Measurements from ENCODE around the gene EPM2AIP1.

Gene EPM2AIP1

GRCh38 chr3:36991923-36992805 lies 767 bp downstream of the EPM2AIP1 start:
- peak; percentile 33 for FAIRE-seq
- no peak for TF ChIP-seq TAF1 (IDR thresholded peaks at IDR 0.05; ENCODE audit: borderline replicate concordance, low read depth, low read length)
- TF ChIP-seq POLR2AphosphoS5 (IDR thresholded peaks at IDR 0.05; ENCODE audit: low read depth, low read length), result no peak
- TF ChIP-seq POLR2A (IDR thresholded peaks at IDR 0.05; ENCODE audit: low read depth, low read length), result no peak
- no peak for DNase-seq (ENCODE audit: insufficient read length)

GRCh38 chr3:36991147-36991546 lies 1.8 kb downstream of the EPM2AIP1 start:
- DNase-seq (ENCODE audit: insufficient read length), result no peak
- no peak for TF ChIP-seq POLR2AphosphoS5 (IDR thresholded peaks at IDR 0.05; ENCODE audit: low read depth, low read length)
- no peak for TF ChIP-seq POLR2A (IDR thresholded peaks at IDR 0.05; ENCODE audit: low read depth, low read length)
- TF ChIP-seq TAF1 (IDR thresholded peaks at IDR 0.05; ENCODE audit: borderline replicate concordance, low read depth, low read length), result no peak
- FAIRE-seq, result peak; percentile 51

- FAIRE-seq, result no peak
- no peak for DNase-seq (ENCODE audit: insufficient read length)
- no peak for TF ChIP-seq POLR2AphosphoS5 (IDR thresholded peaks at IDR 0.05; ENCODE audit: low read depth, low read length)
- TF ChIP-seq POLR2A (IDR thresholded peaks at IDR 0.05; ENCODE audit: low read depth, low read length), result no peak
- no peak for TF ChIP-seq TAF1 (IDR thresholded peaks at IDR 0.05; ENCODE audit: borderline replicate concordance, low read depth, low read length)
Measured at GRCh38 chr3:36989568-36989967, 3.4 kb downstream of the EPM2AIP1 start.

GRCh38 chr3:36989005-36989404 lies 3.9 kb downstream of the EPM2AIP1 start:
- TF ChIP-seq POLR2A (IDR thresholded peaks at IDR 0.05; ENCODE audit: low read depth, low read length), result no peak
- no peak for TF ChIP-seq POLR2AphosphoS5 (IDR thresholded peaks at IDR 0.05; ENCODE audit: low read depth, low read length)
- TF ChIP-seq TAF1 (IDR thresholded peaks at IDR 0.05; ENCODE audit: borderline replicate concordance, low read depth, low read length), result no peak
- FAIRE-seq (no peak), DNase-seq (ENCODE audit: insufficient read length) (no peak)

GRCh38 chr3:36988356-36988755 lies 4.6 kb downstream of the EPM2AIP1 start:
- FAIRE-seq, result no peak
- no peak for DNase-seq (ENCODE audit: insufficient read length)
- TF ChIP-seq POLR2AphosphoS5 (IDR thresholded peaks at IDR 0.05; ENCODE audit: low read depth, low read length), result no peak
- TF ChIP-seq TAF1 (IDR thresholded peaks at IDR 0.05; ENCODE audit: borderline replicate concordance, low read depth, low read length), result no peak
- no peak for TF ChIP-seq POLR2A (IDR thresholded peaks at IDR 0.05; ENCODE audit: low read depth, low read length)

GRCh38 chr3:36981006-36981405 lies 11.9 kb downstream of the EPM2AIP1 start:
- FAIRE-seq, result no peak
- TF ChIP-seq POLR2A (IDR thresholded peaks at IDR 0.05; ENCODE audit: low read depth, low read length) (no peak), POLR2AphosphoS5 (IDR thresholded peaks at IDR 0.05; ENCODE audit: low read depth, low read length) (no peak), TAF1 (IDR thresholded peaks at IDR 0.05; ENCODE audit: borderline replicate concordance, low read depth, low read length) (no peak)
- no peak for DNase-seq (ENCODE audit: insufficient read length)

- no peak for TF ChIP-seq TAF1 (IDR thresholded peaks at IDR 0.05; ENCODE audit: borderline replicate concordance, low read depth, low read length)
- no peak for TF ChIP-seq POLR2AphosphoS5 (IDR thresholded peaks at IDR 0.05; ENCODE audit: low read depth, low read length)
- no peak for TF ChIP-seq POLR2A (IDR thresholded peaks at IDR 0.05; ENCODE audit: low read depth, low read length)
- no peak for FAIRE-seq
- DNase-seq (ENCODE audit: insufficient read length), result no peak
Measured at GRCh38 chr3:36973139-36973538, 19.8 kb downstream of the EPM2AIP1 start.

- no peak for TF ChIP-seq TAF1 (IDR thresholded peaks at IDR 0.05; ENCODE audit: borderline replicate concordance, low read depth, low read length)
- no peak for TF ChIP-seq POLR2AphosphoS5 (IDR thresholded peaks at IDR 0.05; ENCODE audit: low read depth, low read length)
- no peak for TF ChIP-seq POLR2A (IDR thresholded peaks at IDR 0.05; ENCODE audit: low read depth, low read length)
- DNase-seq (ENCODE audit: insufficient read length), result no peak
- FAIRE-seq, result no peak
Measured at GRCh38 chr3:36972163-36972562, 20.8 kb downstream of the EPM2AIP1 start.

- DNase-seq (ENCODE audit: insufficient read length) (peak; percentile 43), FAIRE-seq (peak; percentile 98)
- TF ChIP-seq POLR2A (IDR thresholded peaks at IDR 0.05; ENCODE audit: low read depth, low read length), result no peak
- no peak for TF ChIP-seq POLR2AphosphoS5 (IDR thresholded peaks at IDR 0.05; ENCODE audit: low read depth, low read length)
- TF ChIP-seq TAF1 (IDR thresholded peaks at IDR 0.05; ENCODE audit: borderline replicate concordance, low read depth, low read length), result no peak
Measured at GRCh38 chr3:36969540-36970432, 23.1 kb downstream of the EPM2AIP1 start.

- no peak for DNase-seq (ENCODE audit: insufficient read length)
- no peak for FAIRE-seq
- TF ChIP-seq TAF1 (IDR thresholded peaks at IDR 0.05; ENCODE audit: borderline replicate concordance, low read depth, low read length) (no peak), POLR2A (IDR thresholded peaks at IDR 0.05; ENCODE audit: low read depth, low read length) (no peak), POLR2AphosphoS5 (IDR thresholded peaks at IDR 0.05; ENCODE audit: low read depth, low read length) (no peak)
Measured at GRCh38 chr3:36969085-36969484, 23.8 kb downstream of the EPM2AIP1 start.

- no peak for TF ChIP-seq TAF1 (IDR thresholded peaks at IDR 0.05; ENCODE audit: borderline replicate concordance, low read depth, low read length)
- no peak for TF ChIP-seq POLR2A (IDR thresholded peaks at IDR 0.05; ENCODE audit: low read depth, low read length)
- TF ChIP-seq POLR2AphosphoS5 (IDR thresholded peaks at IDR 0.05; ENCODE audit: low read depth, low read length), result no peak
Measured at GRCh38 chr3:36965440-36965839, 27.5 kb downstream of the EPM2AIP1 start.

More at GRCh38 chr3:36965440-36965839, 27.5 kb downstream of the EPM2AIP1 start:
- FAIRE-seq (no peak), DNase-seq (ENCODE audit: insufficient read length) (no peak)
